ENCODE data around the gene CCDC27. TPM values are rescaled to one million over a fixed set of nuclear protein-coding genes. Genes with fewer than 3 reads are reported as not detected.

CCDC27 gene
- polyA plus RNA-seq, 3 donors: 0.10 to 0.30 (median 0.17) TPM

DNA sequence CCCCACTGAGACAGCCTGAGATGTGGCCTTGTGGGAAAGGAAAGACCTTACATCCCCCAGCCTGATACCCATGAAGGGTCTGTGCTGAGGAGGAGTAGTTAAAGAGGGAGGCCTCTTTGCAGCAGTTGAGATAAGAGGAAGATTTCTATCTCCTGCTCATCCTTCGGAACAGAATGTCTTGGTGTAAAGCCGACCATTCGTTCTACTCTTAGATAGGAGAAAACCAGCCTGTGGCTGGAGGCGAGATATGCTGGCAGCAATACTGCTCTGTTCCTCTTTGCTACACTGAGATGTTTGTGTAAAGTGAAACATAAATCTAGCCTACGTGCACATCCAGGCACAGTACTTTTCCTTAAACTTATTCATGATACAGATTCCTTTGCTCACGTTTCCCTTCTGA, 1.5 kb upstream of the CCDC27 start:
- no peak for DNase-seq (ENCODE audit: low read depth in 3 of 3, low spot score in 2 of 3)

DNA sequence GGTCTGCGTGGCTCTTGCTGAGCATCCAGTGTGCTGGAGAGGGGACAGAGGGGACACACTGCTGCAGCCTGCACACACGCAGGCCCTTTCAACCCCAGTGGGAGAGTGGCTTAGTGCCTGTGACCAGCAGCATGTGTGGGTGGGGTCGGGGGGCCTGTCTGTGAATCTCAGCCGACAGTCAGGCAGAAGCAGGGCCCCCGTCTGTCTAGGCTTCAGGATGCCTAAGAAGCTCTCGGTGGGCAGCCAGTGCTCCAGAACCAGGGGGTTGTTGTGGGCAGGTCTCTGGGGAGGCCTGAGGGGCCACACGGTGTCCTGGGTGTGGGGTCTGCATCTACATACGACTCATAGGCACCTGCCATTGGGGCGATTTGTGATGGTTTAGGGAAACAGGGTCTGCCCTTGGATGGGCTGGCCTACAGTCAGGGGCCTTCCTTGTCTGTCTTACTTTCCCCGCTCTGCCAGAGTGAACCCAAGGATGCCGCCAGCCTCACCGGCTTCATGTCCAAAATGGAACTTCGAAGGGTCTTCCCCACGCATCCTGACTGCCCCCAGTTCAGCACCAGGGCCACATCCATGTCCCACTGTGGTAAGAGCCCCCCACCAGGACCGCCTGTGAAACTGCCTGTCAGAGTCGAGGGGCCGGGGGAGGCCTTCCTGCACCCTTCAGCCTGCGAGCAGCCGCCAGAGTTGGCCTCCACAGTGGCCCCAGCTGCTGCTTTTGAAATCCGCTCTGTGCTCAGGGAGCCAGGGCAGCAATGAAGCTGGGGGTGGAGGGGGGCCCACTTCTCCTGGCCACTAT, 1.6 kb downstream of the CCDC27 start:
- no peak for DNase-seq (ENCODE audit: low read depth in 3 of 3, low spot score in 2 of 3)

DNA sequence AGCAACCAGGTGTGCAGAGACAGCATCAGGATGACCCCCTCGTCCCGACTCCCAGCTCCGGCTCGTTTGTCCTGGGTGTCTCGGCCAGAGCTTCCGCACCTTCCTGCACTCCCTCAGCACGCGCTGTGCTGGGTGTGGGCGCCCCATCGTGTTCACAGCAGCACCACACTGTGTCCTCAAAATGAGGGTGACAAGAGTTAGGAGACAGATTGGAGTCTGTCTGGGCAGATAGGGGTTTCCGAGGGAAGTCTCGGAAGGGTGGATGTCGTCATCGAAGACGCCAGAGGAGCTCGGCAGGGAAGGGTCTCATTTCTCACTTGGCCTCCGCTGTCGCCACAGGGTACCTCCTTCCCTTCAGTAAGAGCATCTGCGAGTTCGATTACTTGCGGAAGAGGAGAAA, 4.1 kb downstream of the CCDC27 start:
- DNase-seq (ENCODE audit: low read depth in 3 of 3, low spot score in 2 of 3): no peak

DNA sequence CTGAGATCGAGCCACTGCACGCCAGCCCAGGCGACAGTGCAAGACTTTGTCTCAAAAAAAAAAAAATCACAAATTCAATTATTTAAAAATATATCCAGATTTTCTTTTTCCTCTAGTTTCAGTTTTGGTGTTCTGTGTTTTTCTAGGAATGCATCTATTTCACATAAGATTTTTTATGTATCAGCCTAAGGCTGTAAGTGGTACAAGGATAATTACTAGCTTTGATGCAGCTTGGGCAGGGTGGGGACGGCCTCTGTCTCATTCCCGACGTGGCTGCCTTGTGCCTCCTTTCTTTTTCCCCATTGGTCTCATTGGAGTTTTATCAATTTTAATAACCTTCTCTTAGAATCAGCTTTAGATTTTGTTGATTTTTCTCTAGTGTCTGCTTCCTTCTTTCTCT, 6.9 kb downstream of the CCDC27 start:
- DNase-seq (ENCODE audit: low read depth in 3 of 3, low spot score in 2 of 3): no peak

DNA sequence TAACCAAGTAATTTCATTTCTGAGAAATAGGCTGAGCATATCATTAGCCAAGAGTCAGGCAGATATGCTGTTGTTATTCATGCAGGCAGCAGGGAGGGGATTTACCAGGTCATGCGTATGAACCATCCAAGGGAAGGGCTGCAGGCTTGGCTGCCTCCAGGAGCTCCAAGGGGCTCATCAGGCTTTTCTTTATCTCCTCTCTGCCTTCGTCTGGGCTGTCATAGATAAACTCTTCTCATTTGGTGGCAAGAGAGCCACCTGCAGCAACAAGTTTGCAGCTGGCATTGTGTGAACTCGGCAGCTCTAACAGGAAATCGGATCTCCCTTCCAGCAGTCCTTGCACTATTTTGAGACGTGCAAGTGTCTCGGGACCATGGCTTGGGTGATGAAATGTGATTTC, 7.5 kb downstream of the CCDC27 start:
- no peak for DNase-seq (ENCODE audit: low read depth in 3 of 3, low spot score in 2 of 3)

DNA sequence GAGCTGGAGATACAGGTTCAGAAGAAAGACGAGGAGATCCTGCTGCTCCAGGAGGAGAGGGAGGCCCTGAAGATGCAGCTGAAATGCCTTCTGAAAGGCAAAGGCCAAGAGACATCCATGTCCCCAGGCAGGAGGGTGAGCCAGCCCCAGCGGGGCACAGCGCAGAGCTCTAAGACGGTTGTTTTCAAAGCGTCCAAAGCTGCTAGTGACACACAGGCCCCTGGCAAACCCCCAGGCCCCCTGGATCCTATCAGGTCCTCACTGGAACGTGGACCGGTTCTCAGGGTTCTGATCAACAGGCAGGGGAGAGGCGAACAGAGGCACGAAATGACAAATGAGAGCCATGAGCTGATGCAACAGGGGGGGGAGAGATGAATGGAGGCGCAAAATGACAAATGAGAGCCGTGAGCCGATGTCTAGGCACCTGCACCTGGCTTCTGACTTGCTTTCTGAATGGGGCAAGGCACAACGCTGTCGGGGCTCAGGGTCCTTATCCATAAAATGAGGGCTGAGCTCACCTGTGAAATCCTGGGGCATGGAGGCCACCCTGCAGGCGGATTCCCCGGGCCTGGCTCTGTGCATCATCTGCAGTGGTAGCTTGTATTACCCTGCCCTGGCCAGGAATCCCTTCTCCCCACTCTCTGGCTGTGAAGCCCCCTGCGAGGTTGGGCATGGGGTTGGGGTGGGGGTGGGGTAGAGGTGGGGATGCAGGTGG, 9.2 kb downstream of the CCDC27 start:
- no peak for DNase-seq (ENCODE audit: low read depth in 3 of 3, low spot score in 2 of 3)

DNA sequence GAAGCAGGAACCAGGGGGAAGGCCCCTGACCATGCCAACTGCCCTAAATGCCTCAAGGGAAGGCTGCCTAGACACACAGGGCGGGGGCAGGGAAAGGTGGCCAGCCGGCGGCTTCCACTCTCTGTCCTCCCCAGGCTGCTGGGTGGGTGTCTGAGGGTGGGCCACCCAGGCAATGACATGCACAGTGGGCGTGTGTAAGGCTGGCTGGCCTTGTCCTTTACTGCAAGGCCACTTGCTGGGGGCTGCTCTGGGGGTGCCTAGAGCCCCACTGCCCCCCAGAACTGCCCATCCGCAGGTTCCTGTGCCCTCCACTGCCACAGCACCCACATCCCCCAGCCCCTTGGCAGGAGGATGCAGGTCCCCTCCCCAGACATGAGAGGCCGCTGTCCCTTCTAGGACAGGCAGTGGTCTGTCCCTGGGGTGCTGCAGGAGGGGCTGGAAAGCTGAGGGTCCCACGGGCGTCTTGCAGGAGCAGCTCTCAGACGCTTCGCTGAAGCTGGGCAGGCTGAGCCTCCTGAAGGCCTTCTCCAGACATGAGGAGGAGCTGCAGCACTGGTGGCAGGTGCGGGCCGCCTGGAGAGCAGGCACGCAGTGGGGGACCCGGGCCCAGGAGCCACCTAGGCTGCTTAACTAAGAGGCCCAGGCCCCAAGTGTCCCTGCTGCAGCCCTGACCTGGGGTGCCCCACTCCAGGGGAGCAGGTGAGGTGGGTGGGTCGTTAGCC, 10.1 kb downstream of the CCDC27 start:
- no peak for DNase-seq (ENCODE audit: low read depth in 3 of 3, low spot score in 2 of 3)

DNA sequence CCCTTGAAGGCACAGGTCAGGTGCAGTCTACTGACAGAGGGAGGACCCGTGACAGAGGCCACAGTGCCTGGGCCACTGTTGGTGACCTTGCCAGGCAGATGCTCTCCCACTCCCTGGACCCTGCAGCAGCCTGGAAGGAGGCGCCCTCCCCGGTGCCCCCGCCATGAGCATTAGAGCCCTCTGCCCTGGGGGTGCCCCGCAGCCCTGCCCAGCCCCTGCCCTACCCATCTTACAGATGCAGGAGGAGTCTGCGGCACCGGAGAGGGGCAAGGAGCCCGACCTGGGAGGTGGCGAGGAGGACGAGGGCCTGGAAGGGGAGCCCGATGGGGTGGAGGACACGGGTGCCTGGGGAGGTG, 10.6 kb downstream of the CCDC27 start:
- no peak for DNase-seq (ENCODE audit: low read depth in 3 of 3, low spot score in 2 of 3)

DNA sequence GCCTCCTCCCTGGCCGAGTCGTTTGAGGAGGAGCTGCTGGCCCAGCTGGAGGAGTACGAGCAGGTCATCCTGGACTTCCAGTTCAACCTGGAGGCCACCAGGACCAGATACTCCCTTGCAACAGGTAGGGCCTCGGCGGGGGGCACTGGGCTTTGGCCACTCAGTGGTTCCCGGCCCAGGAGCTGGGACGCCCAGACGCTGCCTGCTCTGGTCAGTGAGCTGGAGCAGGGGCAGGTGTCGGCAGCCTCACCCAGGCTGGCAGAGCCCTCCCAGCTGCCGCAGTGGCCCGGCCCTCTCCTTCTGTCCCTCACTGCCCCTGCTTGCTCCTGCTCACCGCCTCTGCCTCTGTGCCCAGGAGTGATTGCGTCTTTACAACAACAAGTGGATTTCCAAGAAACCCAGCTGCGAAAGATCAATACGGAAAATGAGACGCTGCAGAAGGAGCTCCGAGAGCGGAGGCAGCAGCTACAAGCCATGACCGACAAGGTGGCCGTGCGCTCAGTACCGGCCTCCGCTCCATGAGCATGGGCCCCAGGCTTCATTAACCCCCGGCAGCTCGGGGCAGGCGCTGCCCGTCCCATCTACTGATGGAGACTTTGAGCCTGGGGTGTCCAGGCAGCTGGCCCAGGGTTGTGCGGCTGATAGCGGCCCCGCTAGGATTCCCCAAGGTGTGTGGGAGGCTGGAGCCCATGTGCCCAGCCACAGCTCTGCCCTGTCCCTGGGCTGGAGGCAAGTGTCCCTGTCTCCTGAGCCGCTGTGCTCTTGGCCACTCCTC, 11.3 kb downstream of the CCDC27 start:
- no peak for DNase-seq (ENCODE audit: low read depth in 3 of 3, low spot score in 2 of 3)

DNA sequence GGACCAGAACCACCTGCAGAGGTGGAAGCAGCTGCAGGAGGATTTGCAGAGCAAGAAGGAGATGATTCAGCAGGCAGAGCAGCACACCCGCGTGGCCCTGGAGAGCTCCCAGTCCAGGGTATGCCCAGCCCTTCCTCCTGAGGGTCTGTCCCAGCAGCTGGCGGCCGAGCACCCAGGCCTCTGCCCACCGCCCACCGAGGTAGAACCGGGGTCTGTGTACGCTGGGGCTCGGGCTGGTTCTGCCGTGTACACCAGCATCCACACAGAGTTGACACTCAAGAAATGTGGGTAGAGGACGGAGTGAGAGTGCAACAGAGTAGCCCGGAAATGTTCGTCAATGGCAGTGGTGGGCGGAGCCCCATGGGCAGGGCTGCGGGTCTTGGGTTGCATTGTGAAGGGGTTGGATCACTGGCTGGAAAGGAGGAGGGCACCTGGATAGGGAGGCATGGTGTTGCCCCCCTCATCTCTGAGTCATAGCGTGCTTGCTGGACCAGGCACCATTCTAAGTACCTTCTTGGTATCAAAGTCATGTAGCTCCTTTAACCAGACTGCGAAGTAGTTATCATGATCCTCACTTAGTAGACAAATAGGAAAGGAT, 15.2 kb downstream of the CCDC27 start:
- DNase-seq (ENCODE audit: low read depth in 3 of 3, low spot score in 2 of 3): no peak

DNA sequence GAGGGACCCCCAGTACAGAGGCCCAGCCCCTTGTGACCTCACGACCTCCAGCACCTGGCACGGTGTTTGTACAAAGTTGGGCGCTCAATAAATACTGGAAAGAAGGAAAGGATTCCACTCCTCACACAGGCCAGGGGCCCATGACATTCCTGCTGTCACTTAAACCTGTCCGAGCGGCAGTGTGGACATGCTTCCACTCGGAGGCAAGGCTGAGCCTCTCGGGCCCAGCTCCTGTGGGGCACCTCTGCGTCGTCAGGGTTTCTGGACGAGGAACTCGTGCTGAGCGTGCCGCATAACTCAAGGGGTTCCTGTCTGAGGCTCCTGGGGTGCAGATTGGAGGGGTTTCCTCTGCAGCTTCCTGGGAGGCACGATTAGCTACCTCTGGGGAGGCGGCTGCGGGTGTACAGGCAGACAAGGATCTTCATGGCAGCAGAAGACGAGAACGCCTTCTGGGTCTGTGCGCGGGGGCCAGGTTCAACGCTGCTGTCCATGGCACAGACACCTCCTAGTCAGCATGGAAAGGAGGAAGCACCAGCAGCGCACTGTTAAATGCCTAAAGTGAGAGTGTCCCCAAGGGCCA, 16.7 kb downstream of the CCDC27 start:
- no peak for DNase-seq (ENCODE audit: low read depth in 3 of 3, low spot score in 2 of 3)

DNA sequence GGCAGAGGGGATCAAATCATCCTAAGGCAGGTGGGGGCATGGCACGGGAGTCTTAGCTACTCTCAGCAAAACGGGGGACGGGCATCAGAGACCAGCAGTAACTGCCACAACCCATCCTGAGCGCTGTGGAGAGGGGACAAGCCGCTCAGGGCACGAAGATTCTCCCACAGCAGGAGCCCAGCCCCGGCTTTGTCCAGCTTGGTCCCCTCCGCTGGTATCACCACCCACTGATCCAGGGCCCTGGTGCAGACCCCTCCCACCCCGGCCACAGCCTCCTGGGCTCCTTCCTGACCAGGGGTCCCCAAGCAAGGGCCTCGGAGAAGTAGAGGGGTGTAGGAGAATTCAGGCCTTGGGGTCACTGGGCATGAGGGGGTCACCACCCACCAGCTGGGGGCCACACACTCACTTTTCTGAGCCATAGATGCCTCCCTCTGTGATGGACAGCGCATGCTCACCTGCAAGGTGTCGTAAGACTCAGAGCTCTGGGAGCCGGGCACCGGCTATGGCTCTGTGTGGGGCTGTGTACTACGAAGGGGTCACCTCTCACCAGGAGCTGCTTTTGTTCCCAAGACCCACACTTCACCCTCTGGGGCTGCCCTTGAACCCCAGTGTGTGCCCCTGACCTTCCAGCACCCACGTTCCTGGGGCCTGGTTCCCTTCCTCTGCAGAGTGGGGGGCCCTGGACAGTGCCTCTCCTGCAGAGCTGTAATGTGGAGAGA, 18.0 kb downstream of the CCDC27 start:
- no peak for DNase-seq (ENCODE audit: low read depth in 3 of 3, low spot score in 2 of 3)

DNA sequence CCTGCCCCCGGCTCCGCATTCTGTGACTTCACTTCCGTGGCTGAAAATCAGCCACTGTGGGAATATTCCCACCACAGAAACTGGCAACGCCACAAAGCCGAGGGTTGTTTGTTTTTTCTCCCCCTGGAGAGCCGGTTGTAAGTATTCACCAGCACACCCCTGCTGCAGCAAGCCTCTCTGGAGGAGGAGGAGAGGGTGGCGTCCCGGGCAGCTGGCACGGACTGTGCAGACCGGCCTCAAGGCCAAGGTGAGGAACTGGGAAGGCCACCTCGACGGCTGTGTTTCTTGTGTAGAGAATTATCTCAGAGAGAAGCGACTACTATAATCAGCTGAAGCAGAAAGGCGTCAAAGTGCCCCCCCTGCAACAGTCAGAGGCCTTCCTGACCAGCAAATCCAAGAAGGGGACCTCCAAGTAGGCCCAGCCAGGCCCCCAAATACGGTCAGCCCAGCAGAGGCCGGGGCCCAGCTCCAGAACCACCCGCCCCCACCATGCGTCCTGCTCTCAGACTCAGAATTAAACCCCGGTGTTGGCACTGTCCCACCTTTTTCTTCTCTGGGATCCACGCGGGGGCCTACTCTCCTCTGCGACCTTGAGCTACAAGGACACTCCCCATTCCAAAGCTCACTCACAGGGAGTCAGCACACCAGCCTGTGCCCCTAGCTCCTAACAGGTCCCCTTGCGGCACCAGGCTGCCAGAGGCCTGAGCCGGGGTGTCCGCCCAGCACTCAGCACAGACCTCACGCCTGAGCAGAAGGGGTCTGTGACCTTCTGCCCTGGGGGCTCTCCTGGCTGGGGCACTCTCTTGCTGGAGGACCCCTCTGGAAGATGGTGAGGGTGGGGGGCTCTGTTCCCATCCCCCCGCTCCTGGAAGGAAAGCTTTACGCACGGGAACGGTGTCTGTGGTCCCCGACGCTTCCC, 19.1 kb downstream of the CCDC27 start:
- no peak for DNase-seq (ENCODE audit: low read depth in 3 of 3, low spot score in 2 of 3)

DNA sequence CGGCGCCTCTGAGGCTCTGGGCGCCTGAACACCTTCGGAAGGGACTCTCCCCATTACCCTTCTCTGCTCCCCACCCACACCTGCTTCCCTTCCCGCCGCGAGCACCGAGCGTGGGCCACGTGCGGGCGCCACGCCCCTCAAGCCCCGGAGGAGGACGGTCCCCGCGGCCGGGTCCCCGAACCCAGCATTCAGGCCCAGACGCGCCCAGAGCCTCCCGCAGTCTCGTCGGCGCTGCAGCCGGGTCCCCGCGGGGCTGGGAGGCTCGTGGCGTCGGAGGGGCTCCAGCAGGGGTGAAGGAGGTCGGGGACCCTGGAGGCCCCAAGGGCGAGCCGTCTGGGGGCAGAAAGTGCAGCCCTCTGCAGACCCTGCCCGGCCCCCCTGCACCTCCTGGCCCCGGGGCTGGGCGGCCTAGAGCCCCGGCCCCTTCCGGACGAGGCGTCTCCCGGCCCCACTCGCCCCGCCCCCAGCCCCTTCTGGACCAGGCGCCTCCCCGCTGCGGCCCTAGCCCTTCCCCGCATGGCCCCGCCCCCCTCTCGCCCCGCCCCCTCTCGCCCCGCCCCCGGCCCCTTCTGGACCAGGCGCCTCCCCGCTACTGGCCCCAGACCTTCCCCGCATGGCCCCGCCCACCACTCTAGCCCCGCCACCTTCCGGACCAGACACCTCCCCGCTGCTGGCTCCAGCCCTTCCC, 19.9 kb downstream of the CCDC27 start:
- peak in 2 of 3 donors; percentile 54 to 70 for DNase-seq (ENCODE audit: low read depth in 3 of 3, low spot score in 2 of 3)

DNA sequence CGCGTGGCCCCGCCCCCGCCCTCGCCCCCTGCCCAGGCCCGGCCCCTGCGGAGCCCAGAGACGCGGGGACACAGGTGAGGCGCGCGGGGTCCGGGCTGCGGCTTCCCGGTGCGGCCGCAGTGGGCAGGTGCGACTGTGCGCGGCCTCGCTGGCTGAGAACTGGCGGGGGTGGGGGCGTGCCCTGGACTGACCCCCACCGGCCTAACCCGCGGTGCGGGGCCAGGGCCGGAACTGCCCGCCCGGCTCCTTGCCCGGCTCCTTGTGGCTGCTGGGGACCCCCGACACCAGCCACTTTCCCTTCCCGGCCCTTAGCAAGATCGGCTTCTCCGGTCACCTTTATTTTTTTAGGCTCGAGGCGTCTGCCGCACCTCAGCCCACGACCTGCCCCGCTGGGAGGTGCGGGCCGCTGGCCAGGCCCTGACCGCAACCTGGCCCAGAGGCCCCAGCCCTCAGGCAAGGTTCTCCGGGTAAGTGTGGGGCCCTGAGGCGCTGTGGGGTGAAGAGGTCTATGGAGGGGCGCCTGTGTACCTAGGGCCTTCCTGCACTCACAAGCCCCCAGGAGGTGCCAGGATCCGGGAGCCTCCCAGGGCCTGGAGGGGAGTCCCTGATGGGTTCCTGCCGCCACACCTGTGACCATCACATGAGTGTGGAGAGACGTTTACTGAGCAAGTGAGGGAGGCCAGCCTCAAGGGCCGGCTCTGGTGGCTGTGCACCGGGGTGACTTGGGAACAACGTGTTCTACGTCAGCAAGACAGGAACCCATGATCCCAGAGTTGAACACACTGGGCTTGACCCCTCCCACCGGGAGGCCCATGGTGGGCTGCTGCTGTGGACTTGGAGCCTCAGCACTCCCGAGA, 20.7 kb downstream of the CCDC27 start, which contains the start of gene SMIM1:
Gene SMIM1 (plus strand): TSS at position 35 of the 857 bp plus-strand sequence. CDS start 2,625 bp downstream, outside the sequence.
- DNase-seq (ENCODE audit: low read depth in 3 of 3, low spot score in 2 of 3): no peak

DNA sequence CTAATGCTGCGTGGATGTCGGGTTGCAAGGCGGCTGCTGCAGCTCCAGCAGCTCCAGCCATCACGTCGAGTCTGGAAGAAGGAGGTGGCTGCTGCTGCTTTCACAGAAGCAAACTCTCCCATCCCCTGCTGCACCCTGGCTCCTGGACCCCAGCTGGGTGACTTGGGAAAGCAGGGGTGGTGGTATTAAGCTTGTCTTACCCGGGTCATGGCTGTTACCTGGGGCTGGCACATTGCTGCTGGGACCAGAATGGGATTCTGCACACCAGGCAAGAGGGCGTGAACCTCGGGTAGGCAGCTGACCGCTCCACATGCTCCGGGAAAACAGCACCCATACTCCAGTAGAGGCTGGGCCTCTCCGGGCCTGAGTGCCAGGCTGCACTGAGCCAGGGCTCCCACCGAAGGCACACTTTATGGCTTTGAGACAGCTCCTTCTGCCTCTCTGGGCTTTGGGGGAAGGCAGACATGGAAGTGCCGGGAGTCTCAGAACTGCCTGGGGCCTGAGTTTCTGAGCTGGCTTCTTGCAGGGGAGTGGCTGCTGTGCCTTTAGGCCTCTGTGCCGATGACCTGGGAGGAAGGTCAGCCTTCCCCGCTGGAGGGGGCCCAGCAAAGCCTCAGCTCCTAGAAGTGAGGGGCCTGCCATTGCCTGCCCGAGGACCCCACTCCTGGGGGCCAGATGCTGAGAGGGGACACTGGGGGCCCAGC, 21.5 kb downstream of the CCDC27 start:
- DNase-seq (ENCODE audit: low read depth in 3 of 3, low spot score in 2 of 3): no peak

Data from right renal cortex interstitium (tissue), 3 donors.